Stimulated activated naive CD8-positive, alpha-beta T cell treated with anti-CD3 and anti-CD28 coated beads, Interleukin-15, Interleukin-2, amounts not matched to agents 100 ng/mL and 50 ng/mL, for 24 hours (primary cell): ENCODE data around the gene AVEN.

ENCODE experiments used
- H3K27ac Mint-ChIP-seq: one replicate; pipeline ENCODE4 v1.8.0; 2021; ENCODE audit warnings: mild to moderate bottlenecking, mixed read lengths
- H3K27me3 Mint-ChIP-seq: one replicate; pipeline ENCODE4 v1.8.0; 2021; ENCODE audit warnings: mixed read lengths
- H3K36me3 Mint-ChIP-seq: one replicate; pipeline ENCODE4 v1.8.0; 2021; ENCODE audit warnings: low read depth, mixed read lengths
- H3K4me1 Mint-ChIP-seq: one replicate; pipeline ENCODE4 v1.8.0; 2021; ENCODE audit warnings: low read depth, mixed read lengths
- H3K4me3 Mint-ChIP-seq: one replicate; pipeline ENCODE4 v1.8.0; 2021; ENCODE audit warnings: mild to moderate bottlenecking, mixed read lengths
- H3K9me3 Mint-ChIP-seq: one replicate; pipeline ENCODE4 v1.8.0; 2021; ENCODE audit warnings: mixed read lengths

AVEN gene

DNA sequence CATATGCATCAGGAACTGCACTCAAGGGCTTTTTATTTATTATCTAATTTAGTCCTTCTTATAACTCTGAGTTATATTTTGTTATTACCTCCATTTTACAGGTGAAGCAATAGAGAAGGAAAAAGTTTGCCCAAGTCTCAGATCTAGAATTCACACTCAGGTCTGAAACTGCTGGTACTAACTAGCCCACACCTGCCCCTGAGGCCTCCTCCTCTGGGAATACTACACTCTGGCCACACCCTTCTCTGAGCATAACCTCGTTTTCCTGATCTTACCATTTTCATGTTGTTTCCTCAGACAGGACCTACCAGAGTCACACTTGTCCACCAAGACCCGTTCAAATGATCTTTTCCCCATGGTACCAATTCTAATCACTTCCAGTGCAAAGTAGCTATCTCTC, 164.8 kb downstream of the AVEN start:
- no peaks in the 10 kb centered on the region for H3K27me3 Mint-ChIP-seq
- H3K36me3 Mint-ChIP-seq = peaks cover 8% of the 10 kb centered on the region

DNA sequence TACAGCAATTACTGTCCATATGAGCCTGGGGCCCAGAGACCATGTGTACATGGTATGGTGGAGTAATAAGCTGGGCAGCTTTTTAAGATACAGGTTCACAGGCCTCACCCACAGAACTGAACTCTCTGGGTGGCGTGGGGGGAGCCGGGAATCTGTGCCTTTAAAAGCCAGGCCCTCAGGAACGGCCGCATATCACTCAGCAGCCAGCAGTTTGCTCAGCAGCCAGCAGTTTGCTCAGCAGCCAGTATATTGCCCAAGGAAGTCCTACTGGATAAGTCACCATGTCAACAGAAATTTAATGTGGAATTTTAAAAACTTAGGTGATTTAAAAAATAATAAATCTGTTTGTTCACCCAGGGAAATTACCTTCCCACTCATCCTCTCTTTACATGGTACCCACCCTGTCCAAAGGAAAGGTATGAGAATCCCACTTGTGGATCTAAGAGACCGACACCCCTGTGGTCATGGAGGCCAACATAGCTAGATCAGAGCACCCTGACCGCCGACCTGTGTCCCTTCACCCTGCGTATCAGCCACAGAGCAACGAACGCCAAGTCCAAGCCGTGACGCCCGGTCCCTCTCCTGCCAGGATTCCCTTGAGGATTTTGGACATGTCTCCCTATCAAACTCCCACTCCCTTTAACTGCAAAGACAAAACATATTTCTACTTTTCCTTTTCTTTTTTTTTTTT, 166.4 kb downstream of the AVEN start:
- H3K27me3 Mint-ChIP-seq = no peaks in the 10 kb centered on the region
- H3K4me1 Mint-ChIP-seq = no peaks in the 10 kb centered on the region
- no peak overlapping the region for H3K4me3 Mint-ChIP-seq
- H3K27ac Mint-ChIP-seq = no peak overlapping the region
- peaks cover 8% of the 10 kb centered on the region for H3K36me3 Mint-ChIP-seq
- no peaks in the 10 kb centered on the region for H3K9me3 Mint-ChIP-seq

More for the DNA sequence above, 164.8 kb downstream of the AVEN start:
- no peak overlapping the region for H3K4me3 Mint-ChIP-seq
- H3K27ac Mint-ChIP-seq = no peak overlapping the region
- no peaks in the 10 kb centered on the region for H3K9me3 Mint-ChIP-seq
- no peaks in the 10 kb centered on the region for H3K4me1 Mint-ChIP-seq

DNA sequence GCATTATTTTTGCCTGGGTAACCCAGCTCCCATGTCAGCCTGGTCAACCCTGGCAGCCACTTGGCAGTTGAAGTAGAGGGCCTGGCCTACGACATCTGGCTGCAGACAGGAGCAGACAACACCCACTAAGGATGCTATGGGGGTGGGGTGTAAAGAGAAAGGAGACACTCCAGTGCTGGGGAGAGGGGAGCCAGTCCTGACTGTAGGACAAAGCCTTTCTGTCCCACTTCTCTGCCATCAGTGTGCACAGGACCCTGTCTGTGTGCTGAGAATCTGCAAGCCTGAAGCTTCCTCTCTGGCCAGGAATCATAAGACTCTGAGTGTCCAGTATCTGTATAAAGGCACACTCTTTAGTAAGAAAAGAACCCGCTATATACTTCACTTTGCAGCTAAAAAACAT, 167.0 kb downstream of the AVEN start:
- no peaks in the 10 kb centered on the region for H3K9me3 Mint-ChIP-seq
- H3K27me3 Mint-ChIP-seq = no peaks in the 10 kb centered on the region
- no peak overlapping the region for H3K4me3 Mint-ChIP-seq
- no peaks in the 10 kb centered on the region for H3K4me1 Mint-ChIP-seq
- peaks cover 10% of the 10 kb centered on the region for H3K36me3 Mint-ChIP-seq
- H3K27ac Mint-ChIP-seq = no peak overlapping the region

DNA sequence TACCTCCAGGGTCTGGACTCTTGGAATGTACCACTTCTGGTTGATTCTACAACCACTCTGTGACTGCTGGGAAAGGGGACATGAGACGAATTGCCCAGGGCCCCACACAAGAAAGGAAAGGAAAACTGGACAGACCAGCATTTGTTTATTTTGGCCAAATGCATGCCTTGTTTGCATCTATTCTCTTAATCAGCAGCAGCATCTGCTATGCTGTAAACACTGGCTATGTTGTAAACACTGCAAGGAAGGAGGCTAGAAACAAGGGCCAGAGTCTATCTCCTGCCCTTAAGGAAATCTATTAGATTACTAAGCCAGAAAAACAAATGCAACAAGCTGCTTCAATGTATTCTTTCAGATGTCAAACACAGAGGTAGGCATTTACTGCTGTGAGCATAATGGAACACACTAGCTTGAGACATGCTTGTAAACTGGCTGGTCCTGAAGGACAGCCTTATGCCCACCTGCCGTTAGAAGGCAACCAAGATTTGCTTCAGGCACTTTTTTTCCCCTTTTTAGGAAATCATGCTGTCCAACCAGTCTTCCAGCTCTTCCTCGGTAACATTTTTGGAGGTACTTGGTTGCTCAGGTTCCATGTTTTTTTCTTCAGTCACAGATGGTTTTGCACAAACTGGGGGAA, 172.8 kb downstream of the AVEN start:
- Mint-ChIP-seq H3K4me1 (no peaks in the 10 kb centered on the region), H3K27ac (no peak overlapping the region), H3K27me3 (no peaks in the 10 kb centered on the region)

DNA sequence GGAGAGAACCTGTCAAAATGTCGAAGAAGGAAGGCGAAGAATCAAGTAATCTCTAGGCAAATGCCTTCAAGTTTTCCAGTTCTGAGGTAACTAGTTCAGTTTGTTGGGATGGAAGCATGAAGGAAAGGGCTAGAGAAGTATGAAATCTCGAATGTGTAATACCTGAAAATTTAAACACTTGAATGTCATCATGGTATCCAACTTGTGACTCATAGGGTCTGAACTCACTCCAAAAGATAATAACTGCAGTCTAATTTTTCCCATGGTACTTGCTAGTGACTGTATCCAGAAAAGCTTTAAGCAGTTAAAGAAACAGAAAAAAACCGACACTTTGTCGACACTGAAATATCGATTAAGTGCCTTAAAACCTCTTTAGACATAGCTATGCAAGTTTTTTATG, 173.6 kb downstream of the AVEN start:
- Mint-ChIP-seq H3K4me1 (no peaks in the 10 kb centered on the region), H3K4me3 (no peak overlapping the region), H3K9me3 (no peaks in the 10 kb centered on the region), H3K36me3 (peaks cover 35% of the 10 kb centered on the region), H3K27ac (no peak overlapping the region), H3K27me3 (no peaks in the 10 kb centered on the region)

More for the DNA sequence above, 172.8 kb downstream of the AVEN start:
- no peak overlapping the region for H3K4me3 Mint-ChIP-seq
- no peaks in the 10 kb centered on the region for H3K9me3 Mint-ChIP-seq
- H3K36me3 Mint-ChIP-seq = peaks cover 35% of the 10 kb centered on the region

DNA sequence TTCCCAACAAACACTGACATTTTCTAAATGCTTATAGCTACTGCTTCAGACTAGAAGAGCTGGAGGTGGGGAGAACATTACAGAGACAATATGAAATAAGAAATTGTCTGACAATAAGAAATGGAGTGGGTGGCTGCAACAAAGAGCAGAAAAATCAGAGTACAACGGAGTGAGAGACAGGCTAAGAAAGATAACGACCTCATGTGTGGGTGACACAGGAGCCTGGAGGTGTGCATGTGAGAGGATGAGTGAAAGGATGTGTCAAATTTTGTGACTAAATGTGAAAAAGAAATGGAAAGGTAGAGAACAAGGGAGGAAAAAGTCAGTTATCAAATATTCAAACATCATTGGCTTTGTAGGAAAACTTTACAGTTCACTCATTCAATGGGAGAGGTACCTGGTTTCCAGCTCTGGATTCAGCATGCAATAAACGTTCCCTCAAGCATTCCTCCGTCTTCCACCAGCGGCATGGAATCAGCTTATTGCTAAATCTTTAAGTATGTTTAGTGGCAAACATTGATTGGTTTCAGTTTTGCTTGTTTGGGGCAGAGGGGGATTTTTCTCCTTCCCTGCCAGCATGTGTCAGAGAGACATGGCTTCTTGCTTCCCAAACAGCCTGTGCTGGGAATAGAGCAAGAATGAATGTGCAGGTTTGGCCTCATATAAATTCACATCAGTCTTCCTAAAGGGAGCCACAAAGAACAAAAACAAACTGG, 174.5 kb downstream of the AVEN start:
- H3K4me1 Mint-ChIP-seq = no peaks in the 10 kb centered on the region
- H3K27ac Mint-ChIP-seq = no peak overlapping the region
- H3K36me3 Mint-ChIP-seq = peaks cover 35% of the 10 kb centered on the region
- no peaks in the 10 kb centered on the region for H3K27me3 Mint-ChIP-seq
- no peaks in the 10 kb centered on the region for H3K9me3 Mint-ChIP-seq
- H3K4me3 Mint-ChIP-seq = no peak overlapping the region

DNA sequence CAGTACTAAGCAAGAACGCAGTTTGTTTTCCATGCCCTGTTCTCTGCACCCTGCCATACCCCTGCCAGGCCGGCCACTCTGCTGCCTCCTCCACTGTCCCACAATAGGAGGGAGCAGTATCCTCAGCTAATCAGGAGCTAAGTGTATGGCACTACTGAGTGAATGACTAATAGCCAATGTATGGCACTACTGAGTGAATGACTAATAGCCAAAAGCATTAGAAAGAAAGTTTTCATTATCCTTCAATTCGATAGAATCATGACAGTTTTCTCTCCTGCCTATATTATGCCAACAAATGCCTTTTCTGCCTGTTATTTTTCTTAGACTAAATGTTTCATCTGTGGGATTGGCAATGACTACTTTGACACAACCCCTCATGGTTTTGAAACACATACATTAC, 178.2 kb downstream of the AVEN start:
- Mint-ChIP-seq H3K36me3 (peaks cover 24% of the 10 kb centered on the region), H3K27ac (no peak overlapping the region)

DNA sequence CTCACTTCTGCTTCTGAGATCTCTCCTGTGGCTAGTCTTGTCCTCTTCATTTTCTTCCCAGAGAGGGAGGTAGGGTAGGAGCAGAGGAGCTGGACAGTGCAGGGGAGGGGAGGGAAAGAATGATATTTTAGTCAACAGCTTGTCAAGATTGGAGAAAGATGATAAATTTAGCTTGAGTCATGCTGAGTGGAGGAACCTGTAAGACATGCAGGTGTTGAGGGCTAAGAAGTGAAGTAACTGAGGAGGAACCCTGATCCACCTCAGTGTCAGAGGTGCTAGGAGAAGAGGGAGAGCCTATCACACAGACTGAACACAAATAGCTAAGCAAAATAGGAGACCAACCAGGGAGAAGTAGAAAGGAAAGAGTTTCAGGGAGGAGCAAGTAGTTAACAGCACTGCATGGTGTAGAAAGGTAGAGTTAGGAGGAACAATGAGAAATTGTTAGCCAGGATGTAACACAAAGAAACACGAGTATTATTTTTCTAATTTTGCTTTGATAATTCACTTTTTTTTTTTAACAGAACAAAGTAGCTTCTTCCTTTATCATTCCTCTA, 178.9 kb downstream of the AVEN start:
- no peak overlapping the region for H3K4me3 Mint-ChIP-seq
- H3K27ac Mint-ChIP-seq = no peak overlapping the region
- no peaks in the 10 kb centered on the region for H3K4me1 Mint-ChIP-seq
- H3K27me3 Mint-ChIP-seq = no peaks in the 10 kb centered on the region
- peaks cover 18% of the 10 kb centered on the region for H3K36me3 Mint-ChIP-seq
- H3K9me3 Mint-ChIP-seq = no peaks in the 10 kb centered on the region

More for the DNA sequence above, 178.2 kb downstream of the AVEN start:
- Mint-ChIP-seq H3K27me3 (no peaks in the 10 kb centered on the region), H3K4me3 (no peak overlapping the region), H3K4me1 (no peaks in the 10 kb centered on the region), H3K9me3 (no peaks in the 10 kb centered on the region)

DNA sequence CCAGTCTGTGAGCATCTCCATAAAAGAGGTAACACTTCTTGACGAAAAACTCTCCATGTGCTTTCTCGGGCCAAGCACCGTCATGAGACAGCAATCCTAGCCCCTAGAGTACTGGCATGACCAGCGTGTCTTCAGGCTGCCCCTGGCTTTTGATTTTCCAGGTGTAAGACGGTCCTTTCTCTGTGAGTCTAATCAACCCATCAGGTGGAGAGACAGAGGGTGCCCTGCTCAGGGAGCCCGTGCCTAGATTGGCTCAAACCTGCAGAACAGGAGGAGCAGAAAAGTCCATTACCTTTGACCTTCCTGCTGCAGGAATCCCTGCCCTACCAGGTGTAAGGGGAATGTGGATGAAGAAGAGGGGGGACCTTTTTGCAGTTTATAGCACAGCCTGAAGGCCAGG, 180.2 kb downstream of the AVEN start:
- Mint-ChIP-seq H3K9me3 (no peaks in the 10 kb centered on the region), H3K27me3 (no peaks in the 10 kb centered on the region), H3K4me3 (no peak overlapping the region), H3K36me3 (peaks cover 6% of the 10 kb centered on the region), H3K27ac (no peak overlapping the region), H3K4me1 (no peaks in the 10 kb centered on the region)

DNA sequence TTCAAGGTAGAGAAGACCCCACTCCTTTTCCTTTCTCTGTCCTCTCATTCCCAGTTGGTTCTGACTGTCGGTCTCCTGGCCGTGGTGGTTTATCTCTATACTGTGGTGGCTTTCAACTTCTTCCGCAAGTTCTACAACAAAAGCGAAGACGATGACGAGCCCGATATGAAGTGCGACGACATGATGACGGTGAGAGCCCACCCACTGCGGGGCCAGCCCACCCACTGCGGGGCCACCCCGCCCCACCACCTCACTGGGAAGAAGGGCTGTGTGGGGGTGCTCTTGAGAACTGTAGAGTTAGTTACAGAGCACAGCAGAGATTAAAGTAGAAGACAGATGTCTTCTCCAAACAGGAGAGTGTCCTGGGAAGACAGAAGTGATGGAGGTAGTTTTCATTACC, 181.3 kb downstream of the AVEN start:
- H3K4me1 Mint-ChIP-seq = no peaks in the 10 kb centered on the region
- no peak overlapping the region for H3K4me3 Mint-ChIP-seq
- no peaks in the 10 kb centered on the region for H3K36me3 Mint-ChIP-seq
- H3K27me3 Mint-ChIP-seq = no peaks in the 10 kb centered on the region
- no peak overlapping the region for H3K27ac Mint-ChIP-seq
- H3K9me3 Mint-ChIP-seq = no peaks in the 10 kb centered on the region

DNA sequence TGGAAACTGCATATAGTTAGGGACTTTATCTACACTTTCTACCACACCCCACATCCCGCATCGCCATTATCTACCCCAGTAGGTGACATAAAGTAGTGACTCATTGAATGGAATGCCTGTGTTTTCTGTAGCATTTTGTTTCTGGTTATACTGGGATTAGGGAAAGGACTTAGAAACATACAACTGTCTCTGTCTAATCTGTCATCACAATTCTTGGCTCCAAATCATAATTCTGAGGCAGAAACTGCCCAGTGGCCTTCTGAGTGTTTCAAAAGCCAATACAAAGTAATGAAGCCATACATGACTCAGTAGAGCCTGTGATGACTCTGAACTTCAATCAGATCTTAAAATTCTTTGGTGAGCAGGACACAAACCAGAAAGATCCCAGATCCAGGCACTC, 186.4 kb downstream of the AVEN start:
- Mint-ChIP-seq H3K9me3 (no peaks in the 10 kb centered on the region), H3K4me3 (no peak overlapping the region), H3K27ac (no peak overlapping the region), H3K4me1 (no peaks in the 10 kb centered on the region), H3K27me3 (no peaks in the 10 kb centered on the region), H3K36me3 (no peaks in the 10 kb centered on the region)

DNA sequence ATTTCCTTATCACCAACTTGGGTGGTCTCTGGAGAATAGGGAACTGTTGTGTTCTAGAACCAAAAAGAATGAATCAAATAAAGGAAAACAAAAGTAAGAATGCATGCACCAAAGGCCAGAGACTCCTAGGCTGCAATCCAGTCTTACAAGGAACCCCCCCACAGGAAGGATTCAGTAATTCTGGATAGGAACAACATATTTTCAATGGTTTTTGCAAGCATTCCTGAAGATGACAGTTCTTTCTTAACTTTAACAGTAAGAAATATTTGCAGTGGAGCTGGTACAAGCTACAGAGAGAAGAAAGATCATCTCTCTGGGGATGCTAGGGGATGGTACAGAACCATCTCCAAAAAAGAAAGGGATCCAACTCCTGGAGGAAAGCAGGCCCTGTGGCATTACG, 186.9 kb downstream of the AVEN start:
- Mint-ChIP-seq H3K27ac (no peak overlapping the region), H3K4me3 (no peak overlapping the region), H3K36me3 (no peaks in the 10 kb centered on the region), H3K27me3 (no peaks in the 10 kb centered on the region), H3K9me3 (no peaks in the 10 kb centered on the region), H3K4me1 (no peaks in the 10 kb centered on the region)

DNA sequence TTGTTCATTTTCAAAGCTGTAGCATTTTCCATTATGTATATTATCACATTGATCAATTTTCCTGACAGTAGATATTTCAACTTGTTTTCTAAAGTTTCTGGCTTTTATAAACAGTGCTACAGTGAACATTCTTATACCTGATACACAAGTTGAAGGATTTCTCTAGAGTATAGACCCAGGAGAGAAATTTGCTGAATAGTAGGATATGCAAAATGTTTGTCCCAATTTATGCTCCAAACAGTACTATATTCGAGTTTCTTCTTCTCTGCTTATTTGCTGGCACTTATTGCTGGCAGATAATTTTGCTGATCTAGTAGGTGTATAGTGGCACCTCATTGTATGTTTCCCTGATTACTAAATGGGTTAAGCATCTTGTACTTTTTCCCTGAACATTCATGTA, 187.9 kb downstream of the AVEN start:
- Mint-ChIP-seq H3K27ac (no peak overlapping the region), H3K4me1 (no peaks in the 10 kb centered on the region), H3K4me3 (no peak overlapping the region), H3K9me3 (no peaks in the 10 kb centered on the region), H3K36me3 (no peaks in the 10 kb centered on the region), H3K27me3 (peaks cover 4% of the 10 kb centered on the region)

DNA sequence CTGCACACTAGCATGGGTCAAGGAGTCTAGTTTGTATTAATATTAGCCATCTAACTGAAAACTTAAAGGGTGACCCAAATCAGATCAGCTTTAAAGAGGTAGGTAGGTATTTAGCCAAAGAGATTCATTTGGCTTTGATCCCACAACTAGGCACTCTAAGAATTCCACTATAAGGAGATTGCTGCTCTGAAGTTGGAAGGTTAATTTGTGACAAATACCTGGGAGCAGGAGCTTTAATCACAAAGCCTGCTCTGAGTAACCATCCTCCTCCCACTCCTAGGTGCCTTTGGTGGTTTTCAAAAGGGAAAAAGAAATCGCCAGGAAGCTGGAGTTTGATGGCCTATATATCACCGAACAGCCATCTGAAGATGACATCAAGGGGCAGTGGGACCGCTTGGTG, 191.0 kb downstream of the AVEN start:
- Mint-ChIP-seq H3K27ac (no peak overlapping the region), H3K4me3 (no peak overlapping the region), H3K9me3 (no peaks in the 10 kb centered on the region), H3K4me1 (no peaks in the 10 kb centered on the region), H3K36me3 (no peaks in the 10 kb centered on the region), H3K27me3 (peaks cover 4% of the 10 kb centered on the region)

DNA sequence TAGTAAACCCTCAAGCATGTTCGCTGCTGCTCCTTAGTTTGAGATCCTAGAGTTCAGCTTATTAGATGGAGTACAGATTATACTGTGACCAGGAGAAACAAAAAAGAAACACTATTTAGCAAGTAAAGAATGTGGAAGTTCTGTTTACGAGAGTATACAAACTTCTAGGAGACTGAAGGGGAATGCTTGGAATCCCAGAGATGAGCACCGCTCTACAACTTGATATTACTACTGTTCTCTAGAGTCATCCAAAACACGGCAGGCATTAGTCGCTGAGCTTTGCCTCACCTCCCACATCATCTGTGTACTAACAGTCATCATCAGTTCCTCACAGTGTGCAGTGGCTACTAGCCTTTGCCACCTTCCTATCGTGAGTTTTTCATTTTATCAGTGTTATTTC, 192.1 kb downstream of the AVEN start:
- no peak overlapping the region for H3K4me3 Mint-ChIP-seq
- no peaks in the 10 kb centered on the region for H3K4me1 Mint-ChIP-seq

More for the DNA sequence above, 192.1 kb downstream of the AVEN start:
- H3K27me3 Mint-ChIP-seq = peaks cover 4% of the 10 kb centered on the region
- no peak overlapping the region for H3K27ac Mint-ChIP-seq
- H3K36me3 Mint-ChIP-seq = no peaks in the 10 kb centered on the region
- H3K9me3 Mint-ChIP-seq = no peaks in the 10 kb centered on the region
